GM12878 (cell line): Measurements from ENCODE around the gene ARHGAP27. TPM values are rescaled to one million over a fixed set of nuclear protein-coding genes. Genes with fewer than 3 reads are reported as not detected.

Experiments
- ATAC-seq: fragments of 200-7000 bp; cut with Tn5 transposase; 3 replicates; pipeline ENCODE4 v1.9.1; 2020; ENCODE audit warnings: mild to moderate bottlenecking, moderate library complexity
- BruUV-seq: library from RNA; stranded (reverse); fragments of 400-500 nt; replicated peaks from 2 replicates; lab custom pipeline; 2021; lab: Mats Ljungman, UMichigan
- CTCF ChIA-PET: fragments of 300-600 bp; sonication (Branson Sonifier 250); formaldehyde crosslinking; extraction: SDS; loops from one replicate; lab custom pipeline; 2021; ENCODE audit warnings: inconsistent platforms; lab: Yijun Ruan, JAX
- POLR2A ChIA-PET: fragments of 350-600 bp; formaldehyde crosslinking; extraction: SDS; loops from one replicate; lab custom pipeline; 2021; ENCODE audit warnings: inconsistent platforms; lab: Charles Lee
- RAD21 ChIA-PET: fragments of 300-600 bp; sonication (Branson Sonifier 250); formaldehyde crosslinking; loops from one replicate; lab custom pipeline; 2023; ENCODE audit warnings: antibody characterized with exemption; ENCODE audit not compliant: unreplicated experiment; lab: Charles Lee
- SMC1A ChIA-PET: fragments of 300-600 bp; sonication (Branson Sonifier 250); formaldehyde crosslinking; loops from one replicate; lab custom pipeline; 2023; ENCODE audit not compliant: unreplicated experiment, uncharacterized antibody; lab: Charles Lee
- DNase-seq: peaks from one replicate; pipeline ENCODE4 v3.0.0-alpha.2; 2011; ENCODE audit warnings: low read depth, low spot score
- FAIRE-seq: peaks from 3 replicates; lab custom pipeline; 2011; peaks lifted over from hg19 to GRCh38; lab: Jason Lieb, UNC
- H2AFZ ChIP-seq: 2 replicates; pipeline ENCODE4 v1.6.0; 2011; ENCODE audit warnings: low read depth, low read length, control low read depth; ENCODE audit not compliant: control insufficient read depth
- H3K27ac ChIP-seq: 2 replicates; pipeline ENCODE4 v1.5.1; 2011; ENCODE audit warnings: control low read depth; ENCODE audit not compliant: control insufficient read depth, insufficient read depth
- H3K27me3 ChIP-seq, 2 experiments: replicated peaks in 1 of 2; 2 replicates each; pipeline versions ENCODE4 v1.6.0 to v1.6.1; 2011; ENCODE audit warnings: low read length in 1 of 2; ENCODE audit not compliant: control insufficient read depth in 2 of 2, insufficient read depth in 2 of 2
- H3K36me3 ChIP-seq, 2 experiments: 2 replicates each; pipeline ENCODE4 v1.5.1; 2011; ENCODE audit warnings: low read length in 1 of 2; ENCODE audit not compliant: control insufficient read depth in 2 of 2, insufficient read depth in 2 of 2
- H3K4me1 ChIP-seq: 2 replicates; pipeline ENCODE4 v1.6.1; 2011; ENCODE audit warnings: mild to moderate bottlenecking, low read length, moderate library complexity, mixed read lengths; ENCODE audit not compliant: control insufficient read depth, insufficient read depth
- H3K4me2 ChIP-seq: 2 replicates; pipeline ENCODE4 v1.6.0; 2011; ENCODE audit warnings: control low read depth; ENCODE audit not compliant: control insufficient read depth, insufficient read depth
- H3K4me3 ChIP-seq: fragments of 200-600 bp; sonication (generic); 2 replicates; pipeline ENCODE4 v1.5.1; 2016
- H3K79me2 ChIP-seq: 2 replicates; pipeline ENCODE4 v1.6.0; 2011; ENCODE audit warnings: low read length; ENCODE audit not compliant: control insufficient read depth, insufficient read depth
- H3K9ac ChIP-seq: 2 replicates; pipeline ENCODE4 v1.8.0; 2011; ENCODE audit warnings: low read length, control low read depth, mixed read lengths; ENCODE audit not compliant: control insufficient read depth, insufficient read depth
- H3K9me3 ChIP-seq: replicated peaks from 3 replicates; pipeline ENCODE4 v1.5.1; 2011; ENCODE audit warnings: mild to moderate bottlenecking, low read length; ENCODE audit not compliant: control insufficient read depth, insufficient read depth
- H4K20me1 ChIP-seq: 2 replicates; pipeline ENCODE4 v1.6.0; 2011; ENCODE audit not compliant: control insufficient read depth, insufficient read depth
- ASH2L ChIP-seq: fragments of 300-600, 200-600 bp; sonication (generic); IDR thresholded peaks from 2 replicates; pipeline ENCODE4 v1.6.1; 2017; ENCODE audit warnings: low read depth, mild to moderate bottlenecking, borderline replicate concordance
- BHLHE40 ChIP-seq, 2 experiments: fragments of 450-650 bp in 1 of 2; IDR thresholded peaks; 2 replicates each; pipeline ENCODE4 v1.6.1; 2011 to 2017; ENCODE audit warnings: low read depth in 2 of 2, borderline replicate concordance in 1 of 2, improper control_type of control experiment in 1 of 2, low read length in 1 of 2, mild to moderate bottlenecking in 1 of 2
- CBX3 ChIP-seq: fragments of 200-600 bp; sonication (generic); IDR thresholded peaks from 2 replicates; pipeline ENCODE4 v1.6.1; 2016; ENCODE audit warnings: low read depth, borderline replicate concordance
- CEBPB ChIP-seq, 2 experiments: fragments of 150-350 bp in 1 of 2; IDR thresholded peaks; 2 replicates each; pipeline ENCODE4 v1.6.1; 2012 to 2014; ENCODE audit warnings: low read depth in 2 of 2, low read length in 2 of 2, borderline replicate concordance in 1 of 2, inconsistent platforms in 1 of 2
- CREB1 ChIP-seq: IDR thresholded peaks from 2 replicates; pipeline ENCODE4 v1.6.1; 2012; ENCODE audit warnings: low read depth, mild to moderate bottlenecking, inconsistent platforms
- CREM ChIP-seq: IDR thresholded peaks from 2 replicates; pipeline ENCODE4 v1.6.1; 2014; ENCODE audit warnings: antibody characterized with exemption, low read depth
- EGR1 ChIP-seq, 2 experiments: IDR thresholded peaks; 1 replicate in 1 of 2; 2 replicates in 1 of 2; pipeline ENCODE4 v1.6.1; 2011 to 2012; ENCODE audit warnings: low read depth in 2 of 2, low read length in 2 of 2, borderline replicate concordance in 1 of 2, mild to moderate bottlenecking in 1 of 2, moderate library complexity in 1 of 2
- ESRRA ChIP-seq: IDR thresholded peaks from 2 replicates; pipeline ENCODE4 v1.6.1; 2012; ENCODE audit warnings: mild to moderate bottlenecking, low read length, improper control_type of control experiment
- EZH2 ChIP-seq: IDR thresholded peaks from 2 replicates; pipeline ENCODE4 v1.6.1; 2012; ENCODE audit warnings: low read depth, mild to moderate bottlenecking, control low read depth, inconsistent platforms, low read length, borderline replicate concordance; ENCODE audit not compliant: control insufficient read depth
- FOXM1 ChIP-seq: IDR thresholded peaks from 2 replicates; pipeline ENCODE4 v1.6.1; 2012; ENCODE audit warnings: low read depth, mild to moderate bottlenecking, inconsistent platforms, low read length, moderate library complexity
- MXI1 ChIP-seq: fragments of 150-350 bp; IDR thresholded peaks from 2 replicates; pipeline ENCODE4 v1.6.1; 2011; ENCODE audit warnings: low read depth, mild to moderate bottlenecking, inconsistent platforms, low read length, improper control_type of control experiment
- NFIC ChIP-seq: IDR thresholded peaks from 2 replicates; pipeline ENCODE4 v1.6.1; 2012; ENCODE audit warnings: low read depth, mild to moderate bottlenecking, inconsistent platforms, low read length, moderate library complexity
- NRF1 ChIP-seq: conservative IDR thresholded peaks from 2 replicates; pipeline ENCODE4 v1.6.1; 2011; ENCODE audit warnings: mild to moderate bottlenecking, low read depth, low read length, improper control_type of control experiment
- POLR2A ChIP-seq: IDR thresholded peaks from 2 replicates; pipeline ENCODE4 v1.6.1; 2011; ENCODE audit warnings: low read depth, mild to moderate bottlenecking, low read length
- RBBP5 ChIP-seq: fragments of 200-600 bp; sonication (generic); conservative IDR thresholded peaks from 2 replicates; pipeline ENCODE4 v1.6.1; 2016
- SMC3 ChIP-seq: IDR thresholded peaks from 2 replicates; pipeline ENCODE4 v1.6.1; 2011; ENCODE audit warnings: low read length, improper control_type of control experiment, borderline replicate concordance
- TAF1 ChIP-seq: IDR thresholded peaks from 2 replicates; pipeline ENCODE4 v1.6.1; 2011; ENCODE audit warnings: mild to moderate bottlenecking, low read depth, low read length, borderline replicate concordance
- YBX1 ChIP-seq: fragments of 450-650 bp; IDR thresholded peaks from 2 replicates; pipeline ENCODE4 v1.6.1; 2016; ENCODE audit warnings: antibody characterized with exemption
- WGBS: methylation state at CpG from one replicate; pipeline ENCODE4 v1.1.6; 2016; ENCODE audit warnings: low lambda C conversion rate; ENCODE audit not compliant: insufficient replicate concordance, insufficient coverage; ENCODE audit errors: missing lambda C conversion rate; 5-methylcytosine and 5-hydroxymethylcytosine counted together
- in situ Hi-C: fragments of 300-500 bp; cut with MboI; formaldehyde crosslinking; loops from 9 replicates; pipeline ENCODE4 v1.14.3; 2018; ENCODE audit warnings: mixed read lengths
- intact Hi-C: fragments of 100-400 bp; cut with micrococcal nuclease; formaldehyde crosslinking; loops from one replicate; pipeline ENCODE4 v1.14.2; 2022; ENCODE audit not compliant: unreplicated experiment
- polyA plus RNA-seq, 11 experiments: library from polyadenylated mRNA; depleted of rRNA in 4 of 11; unstranded in 6 of 11; stranded (reverse) in 5 of 11; fragments of >200 nt; fragmentation: Nextera tagmentation in 4 of 11; fragmentation: Illumina TruSeq in 1 of 11; extraction: Ambion mirVana in 4 of 11; extraction: Trizol in 1 of 11; gene quantifications; 1 replicate in 1 of 11; 2 replicates in 10 of 11; pipeline versions ENCODE4 v1.2.1 to v1.2.3, GENCODE V29; 2011 to 2016; ENCODE audit warnings: inconsistent platforms in 2 of 11, missing spikeins in 2 of 11, low read depth in 1 of 11
- total RNA-seq, 4 experiments: library from RNA; depleted of rRNA in 3 of 4; stranded (reverse); fragments of >200 nt in 3 of 4; fragmentation: Illumina TruSeq in 1 of 4; extraction: Trizol in 1 of 4; gene quantifications; 2 replicates each; pipeline versions ENCODE4 v1.2.1 to v1.2.3, GENCODE V29; 2013 to 2021
- TF ChIP-seq, protein P1 (sequence below): IDR thresholded peaks from 2 replicates; pipeline ENCODE4 v1.6.1; 2012; ENCODE audit warnings: low read depth, low read length, improper control_type of control experiment
- TF ChIP-seq, protein P2 (sequence below): fragments of 450-650 bp; IDR thresholded peaks from 2 replicates; pipeline ENCODE4 v1.6.1; 2017; ENCODE audit warnings: mild to moderate bottlenecking

Gene ARHGAP27
- total and polyA plus RNA-seq, 10 of the 15 experiments (the other 5 are each of a cell fraction or from before 2014, with no cell fraction given), result 0.64 to 45.7 (median 17.7) TPM

DNA sequence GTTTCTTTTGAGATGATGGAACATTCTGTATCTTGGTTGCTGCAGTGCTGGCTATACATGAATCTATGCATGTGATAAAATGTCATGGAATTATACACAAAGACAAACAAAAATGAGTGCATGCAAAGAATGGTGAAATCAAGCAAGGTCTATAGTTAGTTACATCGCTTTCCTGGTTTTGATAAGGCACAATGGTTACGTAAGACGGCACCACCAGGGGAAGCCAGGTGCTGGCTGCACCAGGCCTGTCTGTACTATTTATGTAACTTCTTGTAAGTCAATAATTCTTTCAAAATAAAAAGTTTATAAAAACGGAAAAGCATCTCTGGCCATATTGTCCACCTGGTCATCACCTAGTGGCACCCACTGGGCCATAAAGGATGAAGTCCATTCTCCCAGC, 46.5 kb downstream of the ARHGAP27 start:
- Histone ChIP-seq H3K27me3 (no peaks in the 10 kb centered on the region), H4K20me1 (no peaks in the 10 kb centered on the region), H3K4me3 (no peak overlapping the region), H3K4me2 (no peak overlapping the region), H3K79me2 (no peaks in the 10 kb centered on the region), H3K4me1 (peaks cover 12% of the 10 kb centered on the region), H3K9ac (no peak overlapping the region), H3K36me3 (no peaks in the 10 kb centered on the region), H3K27ac (no peak overlapping the region), H2AFZ (no peak overlapping the region), H3K9me3 (no peaks in the 10 kb centered on the region)
- ChIA-PET POLR2A (interaction anchor here (0.9 to 1.6 kb wide), 3 partner anchors 69 to 110 kb away, joined by 3 to 6 read pairs (median 4); partner anchors contain the start of gene MAP3K14), RAD21 (interaction anchor here (0.7 to 7.4 kb wide), 15 partner anchors 13 to 167 kb away, joined by 3 to 150 read pairs (median 9); partner anchors contain the start of gene MAP3K14), SMC1A (interaction anchor here (0.7 to 12.7 kb wide), 18 partner anchors 11 to 166 kb away, joined by 3 to 184 read pairs (median 5); partner anchors contain the start of genes FMNL1 and MAP3K14), CTCF (interaction anchor here (1.0 to 15.5 kb wide), 23 partner anchors 11 to 165 kb away, joined by 3 to 291 read pairs (median 11); partner anchors contain the start of genes FMNL1 and MAP3K14)
- in situ Hi-C loops (loop anchor here (5.0 kb wide), 2 partner anchors 109 to 169 kb away; no protein-coding TSS in a partner anchor), intact Hi-C loops (loop anchor here (5.0 kb wide), 1 partner anchor 84 kb away; no protein-coding TSS in a partner anchor)
- FAIRE-seq (no peak), DNase-seq (no peak), ATAC-seq (no peak)
- BruUV-seq, result no TSS peak
- 50% methylated on average over 4 of the region's 4 CpGs for WGBS
- no peak for TF ChIP-seq TAF1
- TF ChIP-seq FOXM1, result no peak
- TF ChIP-seq EGR1 (IDR thresholded peaks at IDR 0.05; ENCODE audit: borderline replicate concordance in 1 of 2, low read depth in 2 of 2, low read length in 2 of 2), result no peak
- TF ChIP-seq ASH2L, result no peak
- TF ChIP-seq CEBPB (IDR thresholded peaks at IDR 0.05; ENCODE audit: borderline replicate concordance in 1 of 2, low read depth in 2 of 2, low read length in 2 of 2), result no peak
- TF ChIP-seq BHLHE40 (IDR thresholded peaks at IDR 0.05; ENCODE audit: borderline replicate concordance in 1 of 2, low read depth in 2 of 2, low read length in 1 of 2), result no peak
- no peak for TF ChIP-seq RBBP5
- TF ChIP-seq, protein P1, sequence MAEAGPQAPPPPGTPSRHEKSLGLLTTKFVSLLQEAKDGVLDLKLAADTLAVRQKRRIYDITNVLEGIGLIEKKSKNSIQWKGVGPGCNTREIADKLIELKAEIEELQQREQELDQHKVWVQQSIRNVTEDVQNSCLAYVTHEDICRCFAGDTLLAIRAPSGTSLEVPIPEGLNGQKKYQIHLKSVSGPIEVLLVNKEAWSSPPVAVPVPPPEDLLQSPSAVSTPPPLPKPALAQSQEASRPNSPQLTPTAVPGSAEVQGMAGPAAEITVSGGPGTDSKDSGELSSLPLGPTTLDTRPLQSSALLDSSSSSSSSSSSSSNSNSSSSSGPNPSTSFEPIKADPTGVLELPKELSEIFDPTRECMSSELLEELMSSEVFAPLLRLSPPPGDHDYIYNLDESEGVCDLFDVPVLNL, result no peak
- no peak for TF ChIP-seq EZH2
- no peak for TF ChIP-seq ESRRA
- no peak for TF ChIP-seq CBX3
- no peak for TF ChIP-seq YBX1
- TF ChIP-seq MXI1, result no peak
- TF ChIP-seq SMC3, result no peak
- TF ChIP-seq, protein P2, sequence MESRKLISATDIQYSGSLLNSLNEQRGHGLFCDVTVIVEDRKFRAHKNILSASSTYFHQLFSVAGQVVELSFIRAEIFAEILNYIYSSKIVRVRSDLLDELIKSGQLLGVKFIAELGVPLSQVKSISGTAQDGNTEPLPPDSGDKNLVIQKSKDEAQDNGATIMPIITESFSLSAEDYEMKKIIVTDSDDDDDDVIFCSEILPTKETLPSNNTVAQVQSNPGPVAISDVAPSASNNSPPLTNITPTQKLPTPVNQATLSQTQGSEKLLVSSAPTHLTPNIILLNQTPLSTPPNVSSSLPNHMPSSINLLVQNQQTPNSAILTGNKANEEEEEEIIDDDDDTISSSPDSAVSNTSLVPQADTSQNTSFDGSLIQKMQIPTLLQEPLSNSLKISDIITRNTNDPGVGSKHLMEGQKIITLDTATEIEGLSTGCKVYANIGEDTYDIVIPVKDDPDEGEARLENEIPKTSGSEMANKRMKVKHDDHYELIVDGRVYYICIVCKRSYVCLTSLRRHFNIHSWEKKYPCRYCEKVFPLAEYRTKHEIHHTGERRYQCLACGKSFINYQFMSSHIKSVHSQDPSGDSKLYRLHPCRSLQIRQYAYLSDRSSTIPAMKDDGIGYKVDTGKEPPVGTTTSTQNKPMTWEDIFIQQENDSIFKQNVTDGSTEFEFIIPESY, result no peak
- no peak for TF ChIP-seq CREB1
- TF ChIP-seq CREM, result no peak
- no peak for TF ChIP-seq NFIC
- no peak for TF ChIP-seq POLR2A
- TF ChIP-seq NRF1, result no peak
